ENCODE data around the gene SIRPG. TPM values are rescaled to one million over a fixed set of nuclear protein-coding genes. Genes with fewer than 3 reads are reported as not detected.
"Not testable (repeated sequence)": the region's sequence is repeated elsewhere in the genome, so short reads cannot be mapped to it uniquely, and the experiment has no call there.

SIRPG gene
- total RNA-seq, 1 donor from 2014 or later, result not detected

DNA sequence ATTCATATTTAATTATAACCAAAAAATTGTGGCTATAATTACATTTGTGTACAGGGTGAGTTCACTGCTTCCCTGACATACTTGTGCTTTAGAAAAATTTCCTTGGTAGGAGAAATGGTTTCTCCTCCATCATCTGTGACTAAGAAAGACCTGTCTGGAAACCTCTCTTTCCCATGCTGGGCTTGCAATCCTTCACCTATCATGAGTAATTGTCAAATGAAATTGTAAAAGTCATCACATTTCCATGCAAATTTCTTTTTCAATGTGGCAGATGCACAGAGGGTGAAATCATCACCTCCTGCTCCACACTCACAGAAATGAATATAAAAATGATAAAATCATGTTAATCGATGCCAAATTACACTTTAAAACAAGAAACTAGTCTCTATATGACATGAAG lies 36.3 kb downstream of the SIRPG start:
- no peak for DNase-seq (ENCODE audit: low read depth)
- TF ChIP-seq, protein P1, sequence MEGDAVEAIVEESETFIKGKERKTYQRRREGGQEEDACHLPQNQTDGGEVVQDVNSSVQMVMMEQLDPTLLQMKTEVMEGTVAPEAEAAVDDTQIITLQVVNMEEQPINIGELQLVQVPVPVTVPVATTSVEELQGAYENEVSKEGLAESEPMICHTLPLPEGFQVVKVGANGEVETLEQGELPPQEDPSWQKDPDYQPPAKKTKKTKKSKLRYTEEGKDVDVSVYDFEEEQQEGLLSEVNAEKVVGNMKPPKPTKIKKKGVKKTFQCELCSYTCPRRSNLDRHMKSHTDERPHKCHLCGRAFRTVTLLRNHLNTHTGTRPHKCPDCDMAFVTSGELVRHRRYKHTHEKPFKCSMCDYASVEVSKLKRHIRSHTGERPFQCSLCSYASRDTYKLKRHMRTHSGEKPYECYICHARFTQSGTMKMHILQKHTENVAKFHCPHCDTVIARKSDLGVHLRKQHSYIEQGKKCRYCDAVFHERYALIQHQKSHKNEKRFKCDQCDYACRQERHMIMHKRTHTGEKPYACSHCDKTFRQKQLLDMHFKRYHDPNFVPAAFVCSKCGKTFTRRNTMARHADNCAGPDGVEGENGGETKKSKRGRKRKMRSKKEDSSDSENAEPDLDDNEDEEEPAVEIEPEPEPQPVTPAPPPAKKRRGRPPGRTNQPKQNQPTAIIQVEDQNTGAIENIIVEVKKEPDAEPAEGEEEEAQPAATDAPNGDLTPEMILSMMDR (IDR thresholded peaks at IDR 0.05; ENCODE audit: insufficient read depth, low read length, poor library complexity, severe bottlenecking), result no peak

DNA sequence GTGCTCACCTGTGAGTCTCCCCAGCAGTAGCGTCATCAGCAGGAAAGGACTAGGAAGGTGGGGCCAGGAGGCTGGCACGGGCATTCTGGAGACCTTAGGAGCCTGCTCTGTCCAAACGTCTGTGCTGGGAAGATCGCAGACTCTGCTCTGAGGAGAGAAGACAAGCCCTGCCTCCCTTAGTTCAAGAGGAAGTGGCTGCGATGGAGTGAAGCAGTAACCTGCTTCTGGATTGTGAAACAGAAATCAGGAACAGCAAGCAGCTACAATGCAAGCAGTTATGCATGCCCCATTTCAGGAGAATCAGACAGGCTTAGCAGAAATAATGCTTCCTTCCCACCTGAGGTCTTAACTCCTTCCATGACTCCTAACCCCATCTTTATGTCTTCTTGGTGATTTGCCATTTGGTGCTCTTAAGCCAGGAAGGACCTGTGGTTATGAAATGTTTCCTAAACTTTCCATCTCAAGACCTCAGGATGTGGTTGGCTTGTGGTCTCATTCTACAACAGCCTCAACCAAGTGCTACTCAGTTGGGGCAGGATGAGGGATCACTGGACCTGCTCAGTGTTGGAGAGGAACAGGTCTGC lies 37.6 kb downstream of the SIRPG start, which contains the start of gene SIRPB1:
Gene SIRPB1 (minus strand): TSS at position 149 of the 584 bp plus-strand sequence. CDS start 65 bp downstream, at position 84.
- TF ChIP-seq, protein P1 (IDR thresholded peaks at IDR 0.05; ENCODE audit: insufficient read depth, low read length, poor library complexity, severe bottlenecking), result no peak
- DNase-seq (ENCODE audit: low read depth), result no peak
- H3K27me3 ChIP-seq (ENCODE audit: control insufficient read depth, insufficient read depth, low read length), result no peaks in the 10 kb centered on the region
- no peaks in the 10 kb centered on the region for H3K36me3 ChIP-seq (ENCODE audit: control insufficient read depth, insufficient read depth, low read length)
- no peak within 1 kb of the TSS for H3K4me3 ChIP-seq (ENCODE audit: low read depth, low read length)

More for the DNA sequence above, 36.3 kb downstream of the SIRPG start:
- H3K27me3 ChIP-seq (ENCODE audit: control insufficient read depth, insufficient read depth, low read length), result no peaks in the 10 kb centered on the region
- H3K36me3 ChIP-seq (ENCODE audit: control insufficient read depth, insufficient read depth, low read length), result no peaks in the 10 kb centered on the region
- no peak overlapping the region for H3K4me3 ChIP-seq (ENCODE audit: low read depth, low read length)

DNA sequence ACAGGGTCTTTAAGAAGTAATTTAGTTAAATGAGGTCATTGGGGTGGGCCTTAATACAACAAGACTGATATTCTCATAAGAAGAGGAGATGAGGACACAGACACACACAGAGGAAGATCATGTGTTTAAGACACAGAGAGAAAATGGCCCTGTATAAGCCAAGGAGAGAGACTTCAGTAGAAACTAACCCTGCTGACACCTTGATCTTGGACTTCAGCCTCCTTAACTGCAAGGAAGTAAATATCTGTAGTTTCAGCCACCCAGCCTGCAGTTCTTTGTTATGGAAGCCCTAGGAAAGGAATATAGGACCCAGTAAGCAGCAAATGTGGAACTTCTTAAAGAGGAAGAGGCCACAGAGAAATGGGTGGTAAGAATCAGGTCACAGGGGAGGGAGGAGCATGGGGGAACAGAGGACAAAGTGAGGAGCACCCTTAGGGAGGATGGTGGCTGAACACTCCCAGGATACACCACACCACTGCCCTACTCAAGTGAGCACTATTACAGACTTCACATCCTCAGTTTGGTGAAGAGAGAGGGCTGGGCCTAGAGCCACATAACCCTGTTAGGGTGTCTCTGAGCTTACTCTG lies 38.5 kb downstream of the SIRPG start:
- H3K27me3 ChIP-seq (ENCODE audit: control insufficient read depth, insufficient read depth, low read length), result no peaks in the 10 kb centered on the region
- H3K4me3 ChIP-seq (ENCODE audit: low read depth, low read length), result no peak overlapping the region
- TF ChIP-seq, protein P1 (IDR thresholded peaks at IDR 0.05; ENCODE audit: insufficient read depth, low read length, poor library complexity, severe bottlenecking), result no peak
- DNase-seq (ENCODE audit: low read depth), result no peak
- H3K36me3 ChIP-seq (ENCODE audit: control insufficient read depth, insufficient read depth, low read length), result no peaks in the 10 kb centered on the region

DNA sequence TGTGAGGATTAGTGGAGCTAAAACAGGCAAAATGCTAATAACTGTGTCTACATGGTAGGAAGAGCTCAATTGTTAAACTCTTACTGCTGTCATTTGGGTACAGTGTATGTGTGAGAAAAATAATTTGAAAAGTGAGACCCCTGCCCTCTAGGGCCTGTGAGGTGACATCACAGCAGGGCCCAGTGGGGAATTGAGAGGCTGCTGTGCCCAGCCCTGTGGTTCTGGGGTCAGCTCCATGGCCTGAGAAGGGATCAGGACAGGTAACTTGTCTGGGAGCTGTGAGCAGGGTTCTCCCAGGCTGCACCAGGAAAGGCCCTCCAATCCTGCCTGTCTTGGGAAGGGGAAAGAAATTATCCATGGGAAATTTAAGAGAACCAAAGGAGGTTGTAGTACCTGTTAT lies 39.1 kb downstream of the SIRPG start:
- Histone ChIP-seq H3K36me3 (ENCODE audit: control insufficient read depth, insufficient read depth, low read length) (no peaks in the 10 kb centered on the region), H3K4me3 (ENCODE audit: low read depth, low read length) (no peak overlapping the region), H3K27me3 (ENCODE audit: control insufficient read depth, insufficient read depth, low read length) (no peaks in the 10 kb centered on the region)
- DNase-seq (ENCODE audit: low read depth), result no peak
- TF ChIP-seq, protein P1 (IDR thresholded peaks at IDR 0.05; ENCODE audit: insufficient read depth, low read length, poor library complexity, severe bottlenecking), result no peak

DNA sequence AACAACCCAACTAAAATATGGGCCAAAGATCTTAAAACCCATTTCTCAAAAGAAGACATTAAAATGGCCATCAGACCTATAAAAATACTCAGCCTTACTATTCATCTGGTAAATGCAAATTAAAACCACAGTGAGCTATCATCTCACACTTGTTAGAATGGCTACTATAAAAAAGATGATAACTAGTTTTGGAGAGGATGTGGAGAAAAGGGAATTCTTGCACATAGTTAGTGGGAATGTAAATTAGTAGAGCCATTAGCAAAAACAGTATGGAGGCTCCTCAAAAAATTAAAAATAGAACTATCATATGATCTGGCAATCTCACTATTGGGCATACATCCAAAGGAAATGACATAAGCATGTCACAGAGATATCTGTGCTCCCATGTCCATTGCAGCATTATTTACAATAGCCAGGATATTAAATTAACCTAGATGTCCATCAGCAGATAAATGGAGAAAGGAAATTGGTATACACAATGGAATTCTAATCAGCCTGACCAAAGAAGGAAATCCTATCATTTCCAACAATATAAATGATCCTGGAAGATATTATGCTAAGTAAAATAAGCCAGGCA lies 40.6 kb downstream of the SIRPG start:
- DNase-seq (ENCODE audit: low read depth), result no peak
- H3K27me3 ChIP-seq (ENCODE audit: control insufficient read depth, insufficient read depth, low read length), result no peaks in the 10 kb centered on the region

DNA sequence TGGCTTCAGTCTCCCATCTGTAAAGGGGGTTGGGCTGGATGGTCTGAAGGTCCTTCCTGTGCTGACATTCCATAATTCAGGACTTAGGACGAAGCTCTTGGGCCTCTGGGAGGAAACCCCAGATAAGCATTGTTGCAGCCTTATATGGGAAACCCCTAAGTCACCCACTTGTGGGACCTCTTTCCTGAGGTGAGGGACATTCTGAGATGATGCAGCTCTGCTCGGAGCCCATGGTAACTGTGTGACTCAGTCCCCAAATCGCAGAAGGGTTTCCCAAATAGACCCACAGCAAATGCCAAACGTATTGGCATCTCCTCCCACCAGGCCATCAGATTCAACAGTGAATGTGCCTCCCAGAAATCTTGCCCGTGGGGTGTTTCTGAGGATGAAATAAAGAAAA lies 47.2 kb downstream of the SIRPG start:
- not testable (repeated sequence) for H3K4me3 ChIP-seq (ENCODE audit: low read depth, low read length)

More for the DNA sequence above, 40.6 kb downstream of the SIRPG start:
- Histone ChIP-seq H3K36me3 (ENCODE audit: control insufficient read depth, insufficient read depth, low read length) (no peaks in the 10 kb centered on the region), H3K4me3 (ENCODE audit: low read depth, low read length) (no peak overlapping the region)
- TF ChIP-seq, protein P1 (IDR thresholded peaks at IDR 0.05; ENCODE audit: insufficient read depth, low read length, poor library complexity, severe bottlenecking), result no peak

DNA sequence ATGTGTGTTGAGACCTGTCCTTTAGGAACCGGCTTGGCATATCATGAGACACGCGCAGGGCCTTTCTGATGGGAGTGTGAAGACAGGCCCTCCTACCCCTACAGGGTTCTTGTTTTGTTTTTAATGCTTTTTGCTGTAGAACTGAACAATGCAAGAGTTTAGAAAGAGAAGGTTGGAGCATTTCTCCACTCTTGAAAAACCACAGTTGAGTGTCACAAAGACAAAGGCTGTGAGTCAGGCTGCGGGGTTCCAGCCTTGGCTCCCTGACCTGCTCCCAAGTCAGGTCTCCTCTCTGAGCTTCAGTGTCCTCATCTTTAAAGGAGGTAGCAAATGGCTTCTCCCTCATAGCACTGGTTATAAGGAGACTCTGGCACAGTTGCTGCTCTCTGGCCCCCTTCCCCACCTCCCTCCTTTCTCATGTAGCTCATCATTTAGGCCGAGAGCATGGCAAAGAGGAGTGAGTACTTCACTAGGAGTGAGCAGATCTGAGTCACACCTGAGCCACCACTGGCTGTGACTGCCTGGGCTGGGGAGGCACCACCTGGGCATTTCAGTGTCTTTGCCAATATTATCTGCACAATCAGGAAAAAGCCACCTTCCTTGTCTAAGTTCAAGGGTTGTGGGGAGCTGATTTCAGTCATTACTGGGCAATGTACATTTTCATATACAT lies 48.8 kb downstream of the SIRPG start:
- DNase-seq (ENCODE audit: low read depth); H3K27me3 ChIP-seq (ENCODE audit: control insufficient read depth, insufficient read depth, low read length); H3K4me3 ChIP-seq (ENCODE audit: low read depth, low read length); H3K36me3 ChIP-seq (ENCODE audit: control insufficient read depth, insufficient read depth, low read length): not testable (repeated sequence)

More for the DNA sequence above, 47.2 kb downstream of the SIRPG start:
- H3K27me3 ChIP-seq (ENCODE audit: control insufficient read depth, insufficient read depth, low read length); DNase-seq (ENCODE audit: low read depth); H3K36me3 ChIP-seq (ENCODE audit: control insufficient read depth, insufficient read depth, low read length): not testable (repeated sequence)

Data from kidney epithelial cell (primary cell).